Lung (tissue), 12 donors: ENCODE data around the gene CCT2. TPM values are rescaled to one million over a fixed set of nuclear protein-coding genes. Genes with fewer than 3 reads are reported as not detected.

Experiments
- ATAC-seq: fragments of 200-7000 bp; cut with Tn5 transposase; one replicate; pipeline ENCODE4 v1.9.1; 2020; ENCODE audit warnings: moderate number of reproducible peaks; ENCODE audit not compliant: insufficient read depth, low FRiP score
- DNase-seq, 3 donors: peaks; one replicate each; pipeline ENCODE4 v3.0.0-alpha.2; 2013 to 2017
- H3K27ac ChIP-seq, 2 donors: one replicate each; pipeline ENCODE4 v1.5.1; 2013; ENCODE audit warnings: mild to moderate bottlenecking in 2 of 2, moderate library complexity in 2 of 2, control low read depth in 1 of 2, inconsistent platforms in 1 of 2, low read depth in 1 of 2, low read length in 1 of 2
- H3K27me3 ChIP-seq, 3 donors: one replicate each; pipeline ENCODE4 v1.5.1; 2013; ENCODE audit warnings: low read length in 2 of 3; ENCODE audit not compliant: control insufficient read depth in 3 of 3, insufficient read depth in 3 of 3
- H3K36me3 ChIP-seq, 4 donors: one replicate each; pipeline ENCODE4 v1.5.1; 2013; ENCODE audit warnings: low read length in 4 of 4, mild to moderate bottlenecking in 1 of 4, moderate library complexity in 1 of 4; ENCODE audit not compliant: control insufficient read depth in 4 of 4, insufficient read depth in 4 of 4
- H3K4me1 ChIP-seq, 5 donors: one replicate each; pipeline ENCODE4 v1.5.1; 2013; ENCODE audit warnings: low read length in 5 of 5, mild to moderate bottlenecking in 2 of 5, moderate library complexity in 1 of 5; ENCODE audit not compliant: control insufficient read depth in 5 of 5, insufficient read depth in 5 of 5
- H3K4me3 ChIP-seq: one replicate; pipeline ENCODE4 v1.5.1; 2013; ENCODE audit warnings: mild to moderate bottlenecking, control low read depth, moderate library complexity
- H3K9ac ChIP-seq, 2 donors: one replicate each; pipeline ENCODE4 v1.5.1; 2013; ENCODE audit warnings: low read length in 2 of 2, control low read depth in 1 of 2; ENCODE audit not compliant: insufficient read depth in 1 of 2
- H3K9me3 ChIP-seq, 4 donors: one replicate each; pipeline ENCODE4 v1.5.1; 2013; ENCODE audit warnings: low read length in 3 of 4, mild to moderate bottlenecking in 1 of 4, moderate library complexity in 1 of 4; ENCODE audit not compliant: control insufficient read depth in 4 of 4, insufficient read depth in 3 of 4
- WGBS, 2 donors: extraction: QIAGEN DNeasy Blood & Tissue Kit; methylation state at CpG; one replicate each; pipeline ENCODE4 v1.1.7; 2013; 5-methylcytosine and 5-hydroxymethylcytosine counted together
- polyA plus RNA-seq, 2 donors: library from polyadenylated mRNA; stranded (reverse); fragments of 200-250 nt; gene quantifications; one replicate each; pipeline ENCODE4 v1.2.1, GENCODE V29; 2013
- total RNA-seq, 2 donors: library from RNA; depleted of rRNA in 1 of 2; stranded (reverse); fragments of >200 nt in 1 of 2; gene quantifications; one replicate each; pipeline ENCODE4 v1.2.1, GENCODE V29; 2014 to 2021
- TF ChIP-seq, protein P1 (sequence below): IDR thresholded peaks from 2 replicates; pipeline ENCODE4 v1.5.1; 2012; ENCODE audit warnings: mild to moderate bottlenecking; ENCODE audit errors: control extremely low read depth, extremely low read depth
- donor health status: control.
- donor health status: control.
- donor health status: Bipolar disorder and iron deficiency.
- donor health status: healthy.
- donor health status: DM: yes; HTN: yes; CAD: no.

Gene CCT2
- total and polyA plus RNA-seq, 4 donors = 80.3 to 122 (median 114) TPM

DNA sequence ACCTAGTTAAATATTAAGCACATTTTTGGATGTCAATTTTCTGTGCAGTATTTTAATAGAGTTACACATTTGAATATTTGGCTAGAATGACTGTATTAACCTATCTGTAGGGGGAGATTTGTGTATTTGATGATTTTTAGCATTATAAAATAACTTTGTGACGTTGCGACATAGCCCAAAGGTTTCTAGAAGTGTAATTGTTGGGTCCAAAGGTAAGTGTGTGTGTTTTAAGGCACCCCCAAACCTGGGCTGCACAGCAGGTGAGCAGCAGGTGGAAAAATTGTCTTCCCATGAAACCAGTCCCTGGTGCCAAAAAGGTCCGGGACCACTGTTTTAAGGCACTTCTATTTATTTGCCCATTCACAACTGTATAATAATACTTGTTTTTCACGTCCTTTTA, 3.3 kb downstream of the CCT2 start:
- Histone ChIP-seq H3K4me3 (no peak overlapping the region), H3K9me3 (no peaks in the 10 kb centered on the region), H3K27me3 (no peaks in the 10 kb centered on the region), H3K27ac (no peak overlapping the region), H3K4me1 (peaks cover 0 to 4% (median 2%) of the 10 kb centered on the region in 5 donors), H3K36me3 (peaks cover 19 to 62% (median 50%) of the 10 kb centered on the region in 4 donors), H3K9ac (no peak overlapping the region)
- ATAC-seq = no peak
- TF ChIP-seq, protein P1, sequence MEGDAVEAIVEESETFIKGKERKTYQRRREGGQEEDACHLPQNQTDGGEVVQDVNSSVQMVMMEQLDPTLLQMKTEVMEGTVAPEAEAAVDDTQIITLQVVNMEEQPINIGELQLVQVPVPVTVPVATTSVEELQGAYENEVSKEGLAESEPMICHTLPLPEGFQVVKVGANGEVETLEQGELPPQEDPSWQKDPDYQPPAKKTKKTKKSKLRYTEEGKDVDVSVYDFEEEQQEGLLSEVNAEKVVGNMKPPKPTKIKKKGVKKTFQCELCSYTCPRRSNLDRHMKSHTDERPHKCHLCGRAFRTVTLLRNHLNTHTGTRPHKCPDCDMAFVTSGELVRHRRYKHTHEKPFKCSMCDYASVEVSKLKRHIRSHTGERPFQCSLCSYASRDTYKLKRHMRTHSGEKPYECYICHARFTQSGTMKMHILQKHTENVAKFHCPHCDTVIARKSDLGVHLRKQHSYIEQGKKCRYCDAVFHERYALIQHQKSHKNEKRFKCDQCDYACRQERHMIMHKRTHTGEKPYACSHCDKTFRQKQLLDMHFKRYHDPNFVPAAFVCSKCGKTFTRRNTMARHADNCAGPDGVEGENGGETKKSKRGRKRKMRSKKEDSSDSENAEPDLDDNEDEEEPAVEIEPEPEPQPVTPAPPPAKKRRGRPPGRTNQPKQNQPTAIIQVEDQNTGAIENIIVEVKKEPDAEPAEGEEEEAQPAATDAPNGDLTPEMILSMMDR = no peak
- 94 to 96% methylated on average over 4 of the region's 4 CpGs for WGBS, 2 donors
- no peak for DNase-seq

DNA sequence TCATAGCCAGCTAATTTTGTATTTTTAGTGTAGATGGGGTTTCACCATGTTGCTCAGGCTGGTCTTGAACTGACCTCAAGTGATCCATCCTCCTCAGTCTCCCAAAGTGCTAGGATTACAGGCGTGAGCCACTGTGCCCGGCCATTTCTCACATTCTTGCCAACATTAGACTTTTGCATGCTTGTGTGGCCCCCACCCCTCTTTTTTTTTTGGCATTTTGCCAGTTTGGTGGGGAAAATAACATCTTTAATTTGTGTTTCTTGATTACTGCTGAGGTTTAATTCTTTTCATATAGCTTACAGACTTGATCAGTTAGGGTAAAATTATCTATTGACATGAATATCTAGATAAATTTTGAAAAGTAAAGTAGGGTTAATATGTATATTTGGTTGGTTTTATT, 3.8 kb downstream of the CCT2 start:
- H3K27ac ChIP-seq = no peak overlapping the region
- TF ChIP-seq, protein P1 = no peak
- H3K9me3 ChIP-seq = no peaks in the 10 kb centered on the region
- DNase-seq (no peak), ATAC-seq (no peak)
- WGBS, 2 donors = 84 to 92% methylated on average over 2 of the region's 2 CpGs
- peaks cover 0 to 4% (median 2%) of the 10 kb centered on the region in 5 donors for H3K4me1 ChIP-seq
- no peak overlapping the region for H3K4me3 ChIP-seq
- H3K27me3 ChIP-seq = no peaks in the 10 kb centered on the region
- no peak overlapping the region for H3K9ac ChIP-seq
- H3K36me3 ChIP-seq = peaks cover 22 to 63% (median 56%) of the 10 kb centered on the region in 4 donors

DNA sequence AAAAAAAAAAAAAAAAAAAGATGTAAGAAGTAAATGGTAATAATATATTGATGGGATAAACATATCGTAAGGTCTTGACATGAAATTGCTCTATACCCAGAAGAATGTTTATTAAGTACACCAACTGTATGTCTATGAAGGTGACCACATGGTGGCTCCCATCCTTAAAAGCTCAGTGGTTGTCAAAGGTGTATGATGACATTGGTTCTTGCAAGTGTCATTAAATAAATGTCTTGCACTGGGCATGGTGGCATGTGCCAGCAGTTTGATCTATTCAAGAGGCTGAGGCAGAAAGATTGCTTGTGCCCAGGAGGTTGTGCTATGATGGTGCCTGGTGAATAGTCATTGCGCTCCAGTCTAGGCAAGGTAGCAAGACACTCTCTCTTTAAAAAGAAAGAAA, 10.4 kb downstream of the CCT2 start:
- ATAC-seq = no peak
- no peak for DNase-seq
- 98 to 100% methylated on average over 2 of the region's 2 CpGs for WGBS, 2 donors
- TF ChIP-seq, protein P1 = no peak
- Histone ChIP-seq H3K36me3 (peaks cover 30 to 72% (median 44%) of the 10 kb centered on the region in 4 donors), H3K27me3 (no peaks in the 10 kb centered on the region), H3K9ac (no peak overlapping the region), H3K27ac (no peak overlapping the region), H3K4me1 (peaks cover 0 to 3% (median 0%) of the 10 kb centered on the region in 5 donors), H3K9me3 (no peaks in the 10 kb centered on the region), H3K4me3 (no peak overlapping the region)

DNA sequence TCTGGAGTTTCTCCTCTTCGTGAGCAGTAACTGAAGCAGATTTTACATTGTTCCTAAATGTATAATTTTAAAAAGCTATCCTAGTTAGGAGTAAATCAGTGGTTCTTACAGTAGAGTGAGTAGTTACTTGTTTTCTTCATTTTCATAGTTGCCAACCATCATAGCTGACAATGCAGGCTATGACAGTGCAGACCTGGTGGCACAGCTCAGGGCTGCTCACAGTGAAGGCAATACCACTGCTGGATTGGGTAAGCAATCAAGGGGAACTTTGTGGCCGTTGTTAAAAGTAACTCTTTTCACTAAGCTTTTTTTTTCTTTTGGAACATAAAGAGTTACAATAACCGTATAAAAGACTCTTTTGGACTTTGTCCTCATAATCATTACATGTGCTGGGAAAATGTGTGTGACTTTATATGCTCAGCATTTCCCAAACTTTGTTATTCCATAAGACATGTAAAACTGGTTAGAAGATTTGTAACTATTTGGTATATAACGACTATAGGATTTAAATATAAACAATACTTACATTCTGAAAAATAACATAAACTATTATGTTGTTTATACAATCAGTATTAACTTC, 13.0 kb downstream of the CCT2 start:
- DNase-seq (no peak), ATAC-seq (no peak)
- Histone ChIP-seq H3K9ac (no peak overlapping the region), H3K27me3 (no peaks in the 10 kb centered on the region), H3K4me3 (no peak overlapping the region), H3K36me3 (peaks cover 23 to 59% (median 47%) of the 10 kb centered on the region in 4 donors), H3K27ac (no peak overlapping the region), H3K4me1 (peaks cover 0 to 3% (median 0%) of the 10 kb centered on the region in 5 donors), H3K9me3 (no peaks in the 10 kb centered on the region)
- TF ChIP-seq, protein P1 = no peak
- 67 to 76% methylated on average over 4 of the region's 4 CpGs for WGBS, 2 donors
